NCI-H2227 treated with DMSO at 0.1 percent for 48 hours (cell line): ENCODE results near the gene SMARCAD1.

Experiments
- DNase-seq: peaks from one replicate; lab custom pipeline; 2025; lab: John Stamatoyannopoulos, UW

The SMARCAD1 gene, protein sequence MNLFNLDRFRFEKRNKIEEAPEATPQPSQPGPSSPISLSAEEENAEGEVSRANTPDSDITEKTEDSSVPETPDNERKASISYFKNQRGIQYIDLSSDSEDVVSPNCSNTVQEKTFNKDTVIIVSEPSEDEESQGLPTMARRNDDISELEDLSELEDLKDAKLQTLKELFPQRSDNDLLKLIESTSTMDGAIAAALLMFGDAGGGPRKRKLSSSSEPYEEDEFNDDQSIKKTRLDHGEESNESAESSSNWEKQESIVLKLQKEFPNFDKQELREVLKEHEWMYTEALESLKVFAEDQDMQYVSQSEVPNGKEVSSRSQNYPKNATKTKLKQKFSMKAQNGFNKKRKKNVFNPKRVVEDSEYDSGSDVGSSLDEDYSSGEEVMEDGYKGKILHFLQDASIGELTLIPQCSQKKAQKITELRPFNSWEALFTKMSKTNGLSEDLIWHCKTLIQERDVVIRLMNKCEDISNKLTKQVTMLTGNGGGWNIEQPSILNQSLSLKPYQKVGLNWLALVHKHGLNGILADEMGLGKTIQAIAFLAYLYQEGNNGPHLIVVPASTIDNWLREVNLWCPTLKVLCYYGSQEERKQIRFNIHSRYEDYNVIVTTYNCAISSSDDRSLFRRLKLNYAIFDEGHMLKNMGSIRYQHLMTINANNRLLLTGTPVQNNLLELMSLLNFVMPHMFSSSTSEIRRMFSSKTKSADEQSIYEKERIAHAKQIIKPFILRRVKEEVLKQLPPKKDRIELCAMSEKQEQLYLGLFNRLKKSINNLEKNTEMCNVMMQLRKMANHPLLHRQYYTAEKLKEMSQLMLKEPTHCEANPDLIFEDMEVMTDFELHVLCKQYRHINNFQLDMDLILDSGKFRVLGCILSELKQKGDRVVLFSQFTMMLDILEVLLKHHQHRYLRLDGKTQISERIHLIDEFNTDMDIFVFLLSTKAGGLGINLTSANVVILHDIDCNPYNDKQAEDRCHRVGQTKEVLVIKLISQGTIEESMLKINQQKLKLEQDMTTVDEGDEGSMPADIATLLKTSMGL

DNA sequence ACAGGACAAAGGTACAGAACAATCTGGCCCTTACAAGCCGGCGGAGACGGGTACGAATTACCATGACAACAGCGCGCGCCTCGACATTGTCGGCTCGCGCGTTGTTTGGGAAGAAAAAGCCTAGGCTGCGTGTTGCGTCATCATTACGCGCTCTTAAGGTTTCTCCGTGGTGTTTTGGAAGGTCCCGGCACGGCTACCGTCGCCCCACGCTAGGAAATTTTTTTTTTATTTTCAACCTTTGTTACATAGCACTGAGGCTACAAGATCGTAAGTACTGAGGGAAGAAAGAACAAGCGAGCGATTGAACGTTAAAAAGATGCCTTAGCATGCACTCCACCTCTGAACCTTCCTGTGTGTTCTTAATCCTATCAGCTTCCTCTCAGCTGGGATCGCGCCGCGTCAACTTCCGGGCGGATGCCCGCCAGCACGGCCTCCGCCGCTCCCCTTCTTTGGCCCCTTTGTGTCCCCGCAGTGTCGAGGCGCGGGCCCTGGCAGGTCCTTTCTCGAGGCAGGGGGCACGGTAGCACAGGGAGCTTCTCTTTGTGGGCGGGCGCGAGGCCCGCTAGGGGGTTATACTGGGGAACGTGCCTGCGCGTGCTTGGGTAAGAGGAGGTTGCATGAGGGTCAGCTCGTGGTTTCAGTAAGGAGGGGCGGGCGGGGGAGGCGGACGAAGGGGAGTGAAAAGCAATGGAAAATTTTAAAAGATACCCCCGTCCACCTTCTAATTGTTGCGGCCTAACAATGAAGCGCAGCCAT lies at the start of gene SMARCAD1:
Gene SMARCAD1 (plus strand): TSS at position 397 of the 756 bp plus-strand sequence. CDS start 530 bp downstream, outside the sequence.
- peak; percentile 94 for DNase-seq

- no peak for DNase-seq
These were observed 48.8 kb upstream of the SMARCAD1 start for GRCh38 chr4:94158883-94159282.

GRCh38 chr4:94159790-94160189 lies 47.9 kb upstream of the SMARCAD1 start:
- no peak for DNase-seq

DNA sequence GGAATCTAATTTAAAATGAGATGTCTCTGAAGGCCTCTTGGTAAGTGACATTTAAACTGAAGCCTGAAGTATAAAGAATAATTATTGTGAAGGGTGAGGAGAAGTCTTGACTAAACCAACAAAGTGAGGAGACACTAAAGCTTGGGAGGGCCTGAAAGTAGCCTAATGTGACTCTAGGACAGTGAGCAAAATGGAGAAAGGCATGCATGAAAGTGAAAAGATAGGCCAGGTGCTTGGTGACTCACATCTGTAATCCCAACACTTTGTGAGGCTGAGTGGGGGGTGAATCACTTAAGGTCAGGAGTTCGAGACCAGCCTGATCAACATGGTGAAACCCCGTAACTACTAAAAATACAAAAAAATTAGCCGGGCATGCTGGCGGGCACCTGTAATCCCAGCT lies 46.9 kb upstream of the SMARCAD1 start:
- no peak for DNase-seq

- no peak for DNase-seq
These were observed 42.4 kb upstream of the SMARCAD1 start for GRCh38 chr4:94165256-94165655.

- DNase-seq, result no peak
These were observed 39.3 kb upstream of the SMARCAD1 start for GRCh38 chr4:94168321-94168720.

DNA sequence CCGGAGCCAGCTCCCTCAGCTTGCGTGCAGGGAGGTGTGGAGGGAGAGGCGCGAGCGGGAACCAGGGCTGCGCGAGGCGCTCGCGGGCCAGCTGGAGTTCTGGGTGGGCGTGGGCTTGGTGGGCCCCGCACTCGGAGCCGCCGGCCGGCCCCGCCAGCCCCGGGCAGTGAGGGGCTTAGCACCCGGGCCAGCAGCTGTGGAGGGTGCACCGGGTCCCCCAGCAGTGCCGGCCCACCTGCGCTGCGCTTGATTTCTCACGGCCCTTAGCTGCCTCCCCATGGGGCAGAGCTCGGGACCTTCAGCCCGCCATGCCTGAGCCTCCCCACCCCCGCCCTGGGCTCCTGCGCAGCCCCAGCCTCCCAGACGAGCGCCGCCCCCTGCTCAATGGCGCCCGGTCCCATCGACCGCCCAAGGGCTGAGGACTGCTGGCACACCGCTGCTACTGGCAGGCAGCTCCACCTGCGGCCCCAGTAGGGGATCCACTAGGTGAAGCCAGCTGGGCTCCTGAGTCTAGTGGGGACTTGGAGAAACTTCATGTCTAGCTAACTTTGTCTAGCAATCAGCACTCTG lies 37.8 kb upstream of the SMARCAD1 start:
- DNase-seq, result no peak

DNA sequence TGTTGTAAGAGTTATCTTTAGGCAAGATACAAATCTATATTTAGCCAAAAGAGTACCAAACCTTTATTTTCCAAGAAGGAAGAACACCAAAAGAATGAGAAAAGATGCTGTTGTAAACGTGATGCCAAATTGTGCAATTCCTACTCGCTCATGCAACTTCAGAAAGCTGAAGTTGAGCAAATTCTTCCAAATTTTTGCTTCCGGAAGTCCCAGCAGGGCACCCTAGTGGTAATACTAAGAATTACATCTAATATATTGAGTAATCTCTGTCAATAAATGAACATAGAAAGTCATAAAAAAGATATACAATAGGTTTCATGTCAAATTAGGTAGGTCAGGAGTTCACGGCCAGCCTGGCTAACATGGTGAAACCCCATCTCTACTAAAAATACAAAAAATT lies 36.0 kb upstream of the SMARCAD1 start:
- DNase-seq, result no peak

- DNase-seq, result no peak
These were observed 32.0 kb upstream of the SMARCAD1 start for GRCh38 chr4:94175553-94176261.

- no peak for DNase-seq
These were observed 29.8 kb upstream of the SMARCAD1 start for GRCh38 chr4:94177822-94178221.

- no peak for DNase-seq
These were observed 25.9 kb upstream of the SMARCAD1 start for GRCh38 chr4:94181815-94182214.

GRCh38 chr4:94202769-94203168 lies 4.9 kb upstream of the SMARCAD1 start:
- DNase-seq, result no peak

DNA sequence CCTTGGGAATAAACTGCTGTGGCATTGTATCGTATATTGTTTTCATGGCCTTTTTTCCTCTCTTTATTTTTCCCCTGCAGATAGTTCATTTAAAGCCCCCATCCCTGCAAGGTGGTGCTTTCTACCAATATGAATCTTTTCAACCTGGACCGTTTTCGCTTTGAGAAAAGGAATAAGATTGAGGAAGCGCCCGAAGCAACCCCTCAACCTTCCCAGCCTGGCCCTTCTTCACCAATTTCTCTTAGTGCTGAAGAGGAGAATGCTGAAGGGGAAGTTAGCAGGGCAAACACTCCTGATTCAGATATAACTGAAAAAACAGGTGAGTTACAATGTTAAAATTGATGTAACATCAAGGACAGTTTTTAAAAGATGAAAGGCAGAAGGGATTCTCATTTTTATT lies 601 bp downstream of the SMARCAD1 start:
- DNase-seq, result no peak

DNA sequence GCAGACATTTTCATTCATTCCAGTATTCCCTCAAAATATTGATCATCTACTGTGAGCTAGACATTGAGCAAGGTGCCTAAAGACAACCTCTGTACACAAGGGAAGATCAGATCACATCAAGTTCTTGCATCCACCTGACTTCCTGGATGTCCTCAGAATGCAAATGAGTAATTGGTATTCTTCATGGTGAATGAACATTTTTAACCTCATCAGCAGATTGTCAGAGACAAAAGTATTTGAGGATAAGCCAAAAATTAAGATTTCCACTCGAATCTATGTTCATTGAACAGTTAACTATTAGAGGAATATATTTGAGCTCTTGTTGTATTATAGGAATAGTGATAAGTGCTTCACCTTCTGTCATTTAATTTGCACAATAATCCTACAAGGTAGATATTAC lies 1.3 kb downstream of the SMARCAD1 start:
- no peak for DNase-seq

GRCh38 chr4:94211861-94212260 lies 4.2 kb downstream of the SMARCAD1 start:
- DNase-seq, result no peak

DNA sequence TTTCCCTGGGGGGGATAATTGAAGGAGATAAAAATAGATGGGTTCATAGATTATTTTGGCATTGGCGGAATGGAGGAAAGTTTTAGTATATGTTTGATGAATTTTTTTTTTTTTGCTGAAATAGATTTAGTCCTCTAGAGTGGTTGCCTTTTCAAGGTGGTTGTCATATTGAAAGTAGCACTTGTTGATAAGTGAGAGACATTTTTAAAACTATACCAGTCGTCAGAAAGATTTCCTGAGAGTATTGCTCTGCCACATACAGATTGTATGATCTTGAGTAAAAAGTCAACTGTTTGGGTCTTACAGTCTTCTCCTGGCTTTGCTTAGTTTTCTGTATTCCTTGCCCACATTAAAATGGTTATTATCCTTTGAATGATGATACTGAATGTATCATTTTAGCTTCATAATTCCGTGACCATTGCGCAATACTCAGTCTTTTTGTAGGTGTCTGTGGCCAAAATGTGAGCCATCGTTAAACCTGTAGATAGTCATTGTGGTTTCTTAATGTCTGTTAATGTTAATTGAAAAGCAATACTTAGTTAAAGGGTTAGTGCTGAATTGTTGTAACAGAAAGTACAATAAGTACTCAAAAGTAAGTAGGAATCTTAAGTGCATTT lies 7.1 kb downstream of the SMARCAD1 start:
- no peak for DNase-seq

GRCh38 chr4:94216394-94216793 lies 8.7 kb downstream of the SMARCAD1 start:
- DNase-seq, result no peak

DNA sequence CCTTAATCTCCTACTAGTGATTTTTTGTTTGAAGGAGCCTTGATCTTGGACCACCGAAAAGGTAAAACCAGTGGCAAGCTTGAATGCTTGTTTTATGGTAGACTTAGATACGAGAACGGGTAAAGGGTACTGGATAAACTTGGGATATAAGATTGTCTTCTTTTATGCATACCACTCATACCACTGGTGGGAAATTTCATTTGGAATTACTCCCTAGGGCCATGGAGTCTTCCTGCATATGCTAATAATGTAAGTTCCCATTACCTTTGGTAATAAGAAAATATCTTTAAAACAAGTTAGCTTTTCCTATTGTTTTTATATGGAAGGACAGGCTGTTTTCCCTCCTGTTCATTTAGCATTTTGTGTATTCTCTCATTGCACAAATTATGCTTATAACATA lies 11.7 kb downstream of the SMARCAD1 start:
- no peak for DNase-seq

DNA sequence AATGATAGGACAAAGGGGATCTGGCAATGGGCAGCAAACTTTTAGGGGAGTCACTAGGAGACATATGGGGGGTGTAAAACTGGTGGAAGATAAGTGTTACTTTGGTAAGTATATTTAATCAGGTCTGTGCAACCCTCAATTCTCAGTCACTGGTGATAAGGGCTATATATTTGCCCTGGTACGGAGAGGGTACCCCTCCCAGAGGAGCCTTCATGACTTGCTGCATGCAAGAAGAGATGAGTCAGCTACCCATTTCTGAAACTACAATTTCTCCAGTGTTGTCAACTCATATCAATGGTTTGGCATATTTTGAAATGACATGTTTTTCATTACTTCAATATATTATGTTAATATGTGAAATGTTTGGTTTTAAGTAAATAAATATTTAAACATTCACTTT lies 14.3 kb downstream of the SMARCAD1 start:
- DNase-seq, result no peak

DNA sequence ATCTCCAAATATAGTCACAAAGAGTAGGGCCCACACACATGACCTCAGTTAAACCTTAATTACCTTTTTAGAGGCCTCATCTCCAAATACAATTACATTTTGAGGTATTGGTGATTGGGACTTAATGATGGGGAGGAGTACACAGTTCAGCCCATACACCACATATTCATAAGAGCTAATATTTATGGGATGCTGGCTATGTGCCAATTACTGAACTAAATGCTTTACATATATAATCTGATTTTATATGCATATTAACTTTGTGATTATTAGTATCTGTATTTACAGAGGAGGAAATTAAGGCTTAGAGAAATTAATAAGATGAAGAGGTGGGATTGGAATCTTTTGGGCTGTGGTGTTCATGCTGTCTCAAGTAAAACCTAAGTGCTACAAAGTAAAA lies 17.8 kb downstream of the SMARCAD1 start:
- no peak for DNase-seq

DNA sequence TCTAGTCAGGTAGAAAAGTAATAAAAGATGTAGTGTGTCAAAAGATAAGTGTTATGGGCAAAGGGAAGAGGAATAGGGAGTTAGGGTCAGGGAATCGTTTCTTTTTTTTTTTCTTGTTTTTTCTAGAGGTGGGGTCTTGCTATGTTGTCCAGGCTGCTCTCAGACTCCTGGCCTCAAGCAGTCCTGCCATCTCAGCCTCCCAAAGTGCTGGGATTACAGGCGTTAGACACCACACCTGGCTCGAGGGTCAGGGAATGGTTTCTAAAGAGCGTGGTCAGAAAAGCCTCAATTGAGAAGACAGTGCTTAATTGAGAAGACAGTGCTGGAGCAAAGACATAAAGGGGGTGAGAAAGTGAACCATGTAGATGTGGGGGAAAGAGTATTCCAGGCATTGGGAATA lies 19.1 kb downstream of the SMARCAD1 start:
- no peak for DNase-seq
